Endothelial cell of umbilical vein (primary cell): ENCODE measurements around the gene NONO. TPM values are rescaled to one million over a fixed set of nuclear protein-coding genes. Genes with fewer than 3 reads are reported as not detected.

Experiments
- BruUV-seq: library from RNA; stranded (reverse); fragments of 400-500 nt; replicated peaks from 2 replicates; lab custom pipeline; 2021; lab: Mats Ljungman, UMichigan
- CTCF ChIA-PET: fragments of 300-600, 350-600 bp; sonication (Branson Sonifier 250); formaldehyde crosslinking; loops from one replicate; lab custom pipeline; 2021; ENCODE audit warnings: antibody characterized with exemption, inconsistent platforms; lab: Charles Lee
- POLR2A ChIA-PET: fragments of 300-600, 350-600 bp; sonication (Branson Sonifier 250); formaldehyde crosslinking; loops from one replicate; lab custom pipeline; 2021; ENCODE audit warnings: antibody characterized with exemption, inconsistent platforms; lab: Charles Lee
- DNase-seq: peaks from one replicate; pipeline ENCODE4 v3.0.0-alpha.2; 2011; ENCODE audit warnings: low read depth, low spot score
- FAIRE-seq: peaks from 2 replicates; lab custom pipeline; 2011; peaks lifted over from hg19 to GRCh38; lab: Jason Lieb, UNC
- H2AFZ ChIP-seq: 2 replicates; pipeline ENCODE4 v1.6.0; 2012; ENCODE audit warnings: low read depth, low read length, control low read depth, inconsistent platforms
- H3K27ac ChIP-seq: 2 replicates; pipeline ENCODE4 v1.5.1; 2011; ENCODE audit warnings: low read depth, mild to moderate bottlenecking, control low read depth, low read length, moderate library complexity; ENCODE audit not compliant: insufficient read depth
- H3K27me3 ChIP-seq, 2 experiments: 2 replicates each; pipeline versions ENCODE4 v1.6.0 to v1.6.1; 2011; ENCODE audit warnings: low read length in 2 of 2, mixed read lengths in 1 of 2; ENCODE audit not compliant: control insufficient read depth in 2 of 2, insufficient read depth in 2 of 2
- H3K36me3 ChIP-seq, 2 experiments: 2 replicates in 1 of 2; 3 replicates in 1 of 2; pipeline ENCODE4 v1.5.1; 2011; ENCODE audit warnings: low read length in 2 of 2, mild to moderate bottlenecking in 1 of 2, moderate library complexity in 1 of 2; ENCODE audit not compliant: control insufficient read depth in 2 of 2, insufficient read depth in 2 of 2; ENCODE audit errors: extremely low read depth in 1 of 2
- H3K4me1 ChIP-seq: 3 replicates; pipeline ENCODE4 v1.5.1; 2011; ENCODE audit warnings: mild to moderate bottlenecking, low read length; ENCODE audit not compliant: control insufficient read depth, insufficient read depth; ENCODE audit errors: extremely low read depth
- H3K4me2 ChIP-seq: 2 replicates; pipeline ENCODE4 v1.6.1; 2011; ENCODE audit warnings: low read length, control low read depth, mixed read lengths; ENCODE audit not compliant: insufficient read depth
- H3K4me3 ChIP-seq, 3 experiments: fragments of 200-600 bp in 1 of 3; sonication (generic), shearing (Covaris generic) in 1 of 3; replicated peaks in 1 of 3; 2 replicates each; pipeline ENCODE4 v1.5.1; 2011 to 2016; ENCODE audit warnings: control low read depth in 3 of 3, low read length in 3 of 3, mild to moderate bottlenecking in 2 of 3, inconsistent platforms in 1 of 3, low read depth in 1 of 3, moderate library complexity in 1 of 3; ENCODE audit not compliant: insufficient read depth in 1 of 3
- H3K79me2 ChIP-seq: 2 replicates; pipeline ENCODE4 v1.6.0; 2012; ENCODE audit warnings: low read length, inconsistent platforms; ENCODE audit not compliant: control insufficient read depth, insufficient read depth
- H3K9ac ChIP-seq: replicated peaks from 2 replicates; pipeline ENCODE3; 2011; ENCODE audit warnings: low read length, control low read depth; ENCODE audit not compliant: insufficient read depth; ENCODE audit errors: extremely low read depth
- H3K9me1 ChIP-seq: replicated peaks from 3 replicates; pipeline ENCODE4 v1.6.0; 2011; ENCODE audit warnings: mild to moderate bottlenecking, low read length; ENCODE audit not compliant: control insufficient read depth, insufficient read depth; ENCODE audit errors: extremely low read depth
- H3K9me3 ChIP-seq: replicated peaks from 2 replicates; pipeline ENCODE4 v1.5.1; 2012; ENCODE audit warnings: low read length, inconsistent platforms; ENCODE audit not compliant: control insufficient read depth, insufficient read depth
- H4K20me1 ChIP-seq: replicated peaks from 2 replicates; pipeline ENCODE3; 2011; ENCODE audit warnings: mild to moderate bottlenecking, low read length; ENCODE audit not compliant: control insufficient read depth, insufficient read depth; ENCODE audit errors: extremely low read depth
- CTCF ChIP-seq, 2 donors: IDR thresholded peaks; 1 replicate in 1 of 2; 2 replicates in 1 of 2; pipeline ENCODE4 v1.5.1; 2011; ENCODE audit warnings: low read length in 2 of 2, mild to moderate bottlenecking in 2 of 2, moderate library complexity in 2 of 2, control low read depth in 1 of 2, inconsistent platforms in 1 of 2, low read depth in 1 of 2; ENCODE audit not compliant: insufficient read depth in 1 of 2; ENCODE audit errors: extremely low read depth in 1 of 2
- EZH2 ChIP-seq: IDR thresholded peaks from 2 replicates; pipeline ENCODE4 v1.6.1; 2012; ENCODE audit warnings: borderline replicate concordance, low read depth, mild to moderate bottlenecking, moderate library complexity, low read length, inconsistent platforms; ENCODE audit not compliant: severe bottlenecking
- FOS ChIP-seq: IDR thresholded peaks from 2 replicates; pipeline ENCODE4 v1.6.1; 2011; ENCODE audit warnings: mild to moderate bottlenecking, low read length, moderate library complexity, borderline replicate concordance; ENCODE audit not compliant: insufficient read depth
- GATA2 ChIP-seq: IDR thresholded peaks from 2 replicates; pipeline ENCODE4 v1.7.0; 2011; ENCODE audit warnings: low read depth, mild to moderate bottlenecking, moderate library complexity, mixed read lengths, low read length; ENCODE audit not compliant: insufficient read length, insufficient read depth
- JUN ChIP-seq: IDR thresholded peaks from 2 replicates; pipeline ENCODE4 v1.6.1; 2011; ENCODE audit warnings: borderline replicate concordance, low read depth; ENCODE audit not compliant: insufficient read length, insufficient read depth
- MAX ChIP-seq: IDR thresholded peaks from 2 replicates; pipeline ENCODE4 v1.6.1; 2011; ENCODE audit not compliant: insufficient read depth, insufficient read length
- MYC ChIP-seq: IDR thresholded peaks from one replicate; pipeline ENCODE4 v1.6.1; 2011; ENCODE audit warnings: mild to moderate bottlenecking, low read depth, low read length
- POLR2A ChIP-seq: IDR thresholded peaks from 2 replicates; pipeline ENCODE4 v1.6.1; 2012; ENCODE audit warnings: low read depth, mild to moderate bottlenecking, control low read depth, low read length
- POLR2AphosphoS5 ChIP-seq: IDR thresholded peaks from 2 replicates; pipeline ENCODE4 v1.6.1; 2012; ENCODE audit warnings: low read depth, mild to moderate bottlenecking, control low read depth, low read length, moderate library complexity; ENCODE audit not compliant: insufficient read depth
- dilution Hi-C: fragments of 300-500 bp; cut with MboI; formaldehyde crosslinking; loops from one replicate; pipeline ENCODE4 v1.15.0; 2019; ENCODE audit warnings: low sequenced_read_pairs; ENCODE audit not compliant: extremely low pct_ligation_motif_present
- intact Hi-C: fragments of 100-400 bp; cut with micrococcal nuclease; formaldehyde crosslinking; loops from one replicate; pipeline ENCODE4 v1.10.0; 2022
- polyA plus RNA-seq, 4 experiments: library from polyadenylated mRNA; depleted of rRNA in 3 of 4; stranded (reverse) in 3 of 4; unstranded in 1 of 4; fragments of >200 nt; gene quantifications; 2 replicates each; pipeline versions ENCODE4 v1.2.1 to v1.2.3, GENCODE V29; 2011 to 2012; ENCODE audit warnings: missing spikeins in 1 of 4
- total RNA-seq: library from RNA; stranded (reverse); gene quantifications from 2 replicates; pipeline ENCODE4 v1.2.3, GENCODE V29; 2021

Gene NONO
- total and polyA plus RNA-seq, 2 donors (not counting 3 experiments of a cell fraction or from before 2014, with no cell fraction given): 249 to 466 TPM

- Histone ChIP-seq H3K27me3 (no peaks in the 10 kb centered on the region), H3K9me1 (no peaks in the 10 kb centered on the region), H2AFZ (no peak overlapping the region), H3K4me1 (peaks cover 11% of the 10 kb centered on the region), H4K20me1 (no peaks in the 10 kb centered on the region), H3K36me3 (peaks cover 16 to 28% of the 10 kb centered on the region in 2 experiments), H3K4me3 (no peak overlapping the region), H3K79me2 (peaks cover 3% of the 10 kb centered on the region), H3K4me2 (no peak overlapping the region), H3K9ac (no peak overlapping the region), H3K9me3 (no peaks in the 10 kb centered on the region), H3K27ac (no peak overlapping the region)
- intact Hi-C loops: no loop called here
- DNase-seq: no peak
- CTCF ChIA-PET: no interaction called here
- POLR2A ChIA-PET: interaction anchor here (1.8 kb wide), 1 partner anchor 13 kb away, joined by 10 read pairs; the partner anchor contains the start of gene NONO
- no peak for FAIRE-seq
- no TSS peak for BruUV-seq
- dilution Hi-C loops: no loop called here
- TF ChIP-seq POLR2A (no peak), GATA2 (no peak), JUN (no peak), CTCF (IDR thresholded peaks at IDR 0.05; ENCODE audit: extremely low read depth in 1 of 2, insufficient read depth in 1 of 2, low read depth in 1 of 2, low read length in 2 of 2) (no peak), MYC (no peak), EZH2 (no peak), POLR2AphosphoS5 (no peak), MAX (no peak), FOS (no peak)
Observed at GRCh38 chrX:71296806-71297205, 13.4 kb downstream of the NONO start.
